Panc1 (cell line): Measurements from ENCODE around the gene DELE1. TPM values are rescaled to one million over a fixed set of nuclear protein-coding genes. Genes with fewer than 3 reads are reported as not detected.

Experiments
- ATAC-seq: fragments of 200-7000 bp; cut with Tn5 transposase; 2 replicates; pipeline ENCODE4 v1.9.1; 2020; ENCODE audit warnings: mild to moderate bottlenecking, moderate library complexity
- BruUV-seq: library from RNA; stranded (reverse); fragments of 400-500 nt; replicated peaks from 2 replicates; lab custom pipeline; 2021; lab: Mats Ljungman, UMichigan
- CTCF ChIA-PET: fragments of 300-600 bp; sonication (Branson Sonifier 250); formaldehyde crosslinking; loops from one replicate; lab custom pipeline; 2022; ENCODE audit warnings: antibody characterized with exemption; lab: Charles Lee
- POLR2A ChIA-PET: fragments of 300-600 bp; sonication (Branson Sonifier 250); formaldehyde crosslinking; loops from one replicate; lab custom pipeline; 2022; ENCODE audit warnings: antibody characterized with exemption; lab: Charles Lee
- DNase-seq: peaks from one replicate; pipeline ENCODE4 v3.0.0-alpha.2; 2010; ENCODE audit warnings: low read depth, low spot score
- H3K27ac ChIP-seq: 2 replicates; pipeline ENCODE4 v1.5.1; 2011; ENCODE audit warnings: mild to moderate bottlenecking, low read length, inconsistent platforms
- H3K27me3 ChIP-seq: fragments of 200-500 bp; sonication (Bioruptor generic); 2 replicates; pipeline ENCODE4 v1.6.0; 2014; ENCODE audit warnings: low read length, inconsistent platforms; ENCODE audit not compliant: control insufficient read depth, insufficient read depth
- H3K36me3 ChIP-seq: fragments of 200-500 bp; sonication (Bioruptor generic); 2 replicates; pipeline ENCODE4 v1.5.1; 2014; ENCODE audit warnings: inconsistent platforms, mild to moderate bottlenecking, low read length, moderate library complexity; ENCODE audit not compliant: control insufficient read depth, insufficient read depth
- H3K4me1 ChIP-seq: 2 replicates; pipeline ENCODE4 v1.5.1; 2011; ENCODE audit warnings: inconsistent platforms, mild to moderate bottlenecking, low read length, moderate library complexity; ENCODE audit not compliant: control insufficient read depth, insufficient read depth
- H3K4me3 ChIP-seq, 2 experiments: 2 replicates each; pipeline ENCODE4 v1.5.1; 2011 to 2012; ENCODE audit warnings: low read depth in 2 of 2, low read length in 2 of 2, mild to moderate bottlenecking in 2 of 2, inconsistent platforms in 1 of 2, moderate library complexity in 1 of 2
- H3K9me3 ChIP-seq: fragments of 200-500 bp; sonication (Bioruptor generic); 2 replicates; pipeline ENCODE4 v1.5.1; 2014; ENCODE audit warnings: low read depth, mild to moderate bottlenecking, inconsistent platforms, low read length, moderate library complexity; ENCODE audit not compliant: control insufficient read depth, insufficient read depth
- CTCF ChIP-seq: fragments of 450-650 bp; IDR thresholded peaks from 2 replicates; pipeline ENCODE4 v1.5.1; 2017; ENCODE audit warnings: mild to moderate bottlenecking
- POLR2AphosphoS5 ChIP-seq: IDR thresholded peaks from 2 replicates; pipeline ENCODE4 v1.6.1; 2012; ENCODE audit warnings: mild to moderate bottlenecking, low read depth, low read length, moderate library complexity
- SIN3A ChIP-seq: IDR thresholded peaks from 2 replicates; pipeline ENCODE4 v1.6.1; 2012; ENCODE audit warnings: low read depth, mild to moderate bottlenecking, low read length, moderate library complexity, borderline replicate concordance; ENCODE audit not compliant: insufficient read depth
- TCF7L2 ChIP-seq: IDR thresholded peaks from 2 replicates; pipeline ENCODE4 v1.6.1; 2011; ENCODE audit warnings: mild to moderate bottlenecking, low read depth, low read length, inconsistent platforms
- in situ Hi-C: cut with HindIII; loops from 2 replicates; pipeline ENCODE4 v1.10.0; 2016; ENCODE audit warnings: low sequenced_read_pairs, low pct_unique_long_range_greater_than_20kb
- intact Hi-C: fragments of 100-400 bp; cut with micrococcal nuclease; formaldehyde crosslinking; loops from one replicate; pipeline ENCODE4 v1.10.0; 2022; ENCODE audit not compliant: unreplicated experiment
- total RNA-seq: library from RNA; stranded (reverse); gene quantifications from one replicate; pipeline ENCODE4 v1.2.1, GENCODE V29; 2021; ENCODE audit not compliant: unreplicated experiment
- TF ChIP-seq, protein P1 (sequence below), 2 experiments: IDR thresholded peaks; 2 replicates each; pipeline ENCODE4 v1.6.1; 2011 to 2012; ENCODE audit warnings: low read depth in 2 of 2, control low read depth in 1 of 2, low read length in 1 of 2, mild to moderate bottlenecking in 1 of 2, moderate library complexity in 1 of 2; ENCODE audit not compliant: insufficient read depth in 1 of 2

DELE1 gene
- total RNA-seq, 1 experiment from 2014 or later = 78.4 TPM

DNA sequence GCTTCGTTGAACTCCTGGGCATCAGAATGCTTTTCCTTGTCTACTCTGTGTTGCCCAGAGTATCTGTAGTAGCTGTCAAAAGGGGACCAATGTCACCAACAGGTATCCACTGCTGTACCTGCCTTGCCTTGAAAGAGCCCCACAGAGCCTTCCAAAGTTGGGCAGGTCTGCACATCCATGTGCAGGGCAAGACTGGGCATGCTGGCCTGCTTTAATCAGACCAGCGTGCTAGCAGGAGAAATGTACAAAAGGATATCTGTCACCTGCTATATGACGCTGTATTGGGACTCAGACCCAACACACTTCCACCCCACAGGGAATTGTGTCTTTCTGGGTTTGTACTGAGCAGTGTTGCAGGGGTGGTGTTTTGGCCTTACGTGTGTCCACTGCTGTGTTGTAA is 11.9 kb downstream of the DELE1 start:
- H3K4me3 ChIP-seq = no peak overlapping the region
- intact Hi-C loops (no loop called here), in situ Hi-C loops (no loop called here)
- no TSS peak for BruUV-seq
- H3K27ac ChIP-seq = no peak overlapping the region
- no peak for TF ChIP-seq SIN3A
- no peak for TF ChIP-seq CTCF
- TF ChIP-seq, protein P1, sequence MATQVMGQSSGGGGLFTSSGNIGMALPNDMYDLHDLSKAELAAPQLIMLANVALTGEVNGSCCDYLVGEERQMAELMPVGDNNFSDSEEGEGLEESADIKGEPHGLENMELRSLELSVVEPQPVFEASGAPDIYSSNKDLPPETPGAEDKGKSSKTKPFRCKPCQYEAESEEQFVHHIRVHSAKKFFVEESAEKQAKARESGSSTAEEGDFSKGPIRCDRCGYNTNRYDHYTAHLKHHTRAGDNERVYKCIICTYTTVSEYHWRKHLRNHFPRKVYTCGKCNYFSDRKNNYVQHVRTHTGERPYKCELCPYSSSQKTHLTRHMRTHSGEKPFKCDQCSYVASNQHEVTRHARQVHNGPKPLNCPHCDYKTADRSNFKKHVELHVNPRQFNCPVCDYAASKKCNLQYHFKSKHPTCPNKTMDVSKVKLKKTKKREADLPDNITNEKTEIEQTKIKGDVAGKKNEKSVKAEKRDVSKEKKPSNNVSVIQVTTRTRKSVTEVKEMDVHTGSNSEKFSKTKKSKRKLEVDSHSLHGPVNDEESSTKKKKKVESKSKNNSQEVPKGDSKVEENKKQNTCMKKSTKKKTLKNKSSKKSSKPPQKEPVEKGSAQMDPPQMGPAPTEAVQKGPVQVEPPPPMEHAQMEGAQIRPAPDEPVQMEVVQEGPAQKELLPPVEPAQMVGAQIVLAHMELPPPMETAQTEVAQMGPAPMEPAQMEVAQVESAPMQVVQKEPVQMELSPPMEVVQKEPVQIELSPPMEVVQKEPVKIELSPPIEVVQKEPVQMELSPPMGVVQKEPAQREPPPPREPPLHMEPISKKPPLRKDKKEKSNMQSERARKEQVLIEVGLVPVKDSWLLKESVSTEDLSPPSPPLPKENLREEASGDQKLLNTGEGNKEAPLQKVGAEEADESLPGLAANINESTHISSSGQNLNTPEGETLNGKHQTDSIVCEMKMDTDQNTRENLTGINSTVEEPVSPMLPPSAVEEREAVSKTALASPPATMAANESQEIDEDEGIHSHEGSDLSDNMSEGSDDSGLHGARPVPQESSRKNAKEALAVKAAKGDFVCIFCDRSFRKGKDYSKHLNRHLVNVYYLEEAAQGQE (IDR thresholded peaks at IDR 0.05; ENCODE audit: insufficient read depth in 1 of 2, low read depth in 2 of 2, low read length in 1 of 2) = no peak
- no peak for TF ChIP-seq POLR2AphosphoS5
- TF ChIP-seq TCF7L2 = no peak
- no peak for DNase-seq
- H3K4me1 ChIP-seq = no peaks in the 10 kb centered on the region
- H3K9me3 ChIP-seq = no peaks in the 10 kb centered on the region
- H3K27me3 ChIP-seq = no peaks in the 10 kb centered on the region
- ATAC-seq = no peak
- ChIA-PET CTCF (no interaction called here), POLR2A (no interaction called here)
- H3K36me3 ChIP-seq = peaks cover 16% of the 10 kb centered on the region

GRCh38 chr5:141940695-141941271 is 17.1 kb downstream of the DELE1 start:
- in situ Hi-C loops (no loop called here), intact Hi-C loops (no loop called here)
- Histone ChIP-seq H3K4me1 (no peaks in the 10 kb centered on the region), H3K27ac (no peak overlapping the region), H3K27me3 (no peaks in the 10 kb centered on the region), H3K36me3 (peaks cover 2% of the 10 kb centered on the region; the same call in 1 of the 2 replicates), H3K4me3 (no peak overlapping the region), H3K9me3 (no peaks in the 10 kb centered on the region)
- ATAC-seq = peak; percentile 68
- CTCF ChIA-PET = interaction anchor here (0.5 kb wide), 1 partner anchor 508 kb away, joined by 3 read pairs; no protein-coding TSS in a partner anchor
- no TSS peak for BruUV-seq
- no peak for DNase-seq
- no peak for TF ChIP-seq CTCF
- no peak for TF ChIP-seq SIN3A
- no peak for TF ChIP-seq POLR2AphosphoS5
- TF ChIP-seq, protein P1 (IDR thresholded peaks at IDR 0.05; ENCODE audit: insufficient read depth in 1 of 2, low read depth in 2 of 2, low read length in 1 of 2) = no peak
- no peak for TF ChIP-seq TCF7L2
- POLR2A ChIA-PET = interaction anchor here (0.7 kb wide), 1 partner anchor 282 kb away, joined by 8 read pairs; no protein-coding TSS in a partner anchor
